SJCRH30 (cell line): ENCODE data around the gene TST. TPM values are rescaled to one million over a fixed set of nuclear protein-coding genes. Genes with fewer than 3 reads are reported as not detected.

ENCODE experiments used
- total RNA-seq: library from RNA; depleted of rRNA; stranded (reverse); fragments of >200 nt; shearing (Covaris generic); gene quantifications from 2 replicates; pipeline ENCODE4 v1.2.3, GENCODE V29; 2014; rRNA removed

The TST gene
- total RNA-seq, 1 experiment from 2014 or later, result 5.4 TPM

Other genes with a start within 250 kb of the TST start
- 1.8 and 2.2 TPM in 2 replicates for gene IFT27, start 243.3 kb downstream of the TST start, total RNA-seq
- gene PVALB, start 202.4 kb downstream of the TST start, total RNA-seq, result 0.45 TPM in 1 of 2 replicates, not detected in the other
- gene NCF4, start 158.4 kb downstream of the TST start, total RNA-seq, result not detected in 2 replicates
- not detected in 2 replicates for gene CSF2RB, start 105.8 kb downstream of the TST start, total RNA-seq
- 58.7 and 59.8 TPM in 2 replicates for gene MPST, start 295 bp upstream of the TST start, total RNA-seq
- gene KCTD17, start 32.3 kb upstream of the TST start, total RNA-seq, result 12.5 and 14.1 TPM in 2 replicates
- gene TMPRSS6, start 90.3 kb upstream of the TST start, total RNA-seq, result not detected in 2 replicates
- gene IL2RB, start 130.5 kb upstream of the TST start, total RNA-seq, result 0.13 and 0.26 TPM in 2 replicates
- 0.08 TPM in 1 of 2 replicates, not detected in the other for gene C1QTNF6, start 168.8 kb upstream of the TST start, total RNA-seq
- not detected in 2 replicates for gene SSTR3, start 193.0 kb upstream of the TST start, total RNA-seq
- not detected in 2 replicates for gene RAC2, start 224.8 kb upstream of the TST start, total RNA-seq